DMS53 treated with DMSO at 0.1 percent for 48 hours (cell line): ENCODE measurements around the gene RILPL1.
"Not testable (repeated sequence)": the region's sequence is repeated elsewhere in the genome, so short reads cannot be mapped to it uniquely, and the experiment has no call there.

Experiments used
- DNase-seq: peaks from one replicate; lab custom pipeline; 2025; ENCODE audit not compliant: unreplicated experiment; lab: John Stamatoyannopoulos, UW

Gene RILPL1

DNA sequence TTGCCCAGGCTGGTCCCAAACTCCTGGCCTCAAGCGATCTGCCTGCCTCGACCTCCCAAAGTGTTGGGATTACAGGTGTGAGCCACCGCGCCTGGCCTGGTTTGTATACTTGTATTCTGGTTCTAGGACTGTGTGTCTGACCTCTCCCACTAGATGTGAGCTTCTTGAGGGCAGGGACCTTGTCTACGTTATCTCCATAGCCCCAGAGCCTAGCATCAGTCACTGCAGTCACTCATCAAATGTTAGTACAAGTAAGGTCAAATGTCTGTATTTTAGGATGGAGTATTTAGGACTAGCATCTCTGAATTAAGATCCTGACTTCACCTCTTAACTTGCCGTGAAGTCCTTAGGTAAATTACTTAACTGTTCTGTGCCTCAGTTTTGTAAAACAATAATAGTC is 99.9 kb downstream of the RILPL1 start:
- DNase-seq = no peak

DNA sequence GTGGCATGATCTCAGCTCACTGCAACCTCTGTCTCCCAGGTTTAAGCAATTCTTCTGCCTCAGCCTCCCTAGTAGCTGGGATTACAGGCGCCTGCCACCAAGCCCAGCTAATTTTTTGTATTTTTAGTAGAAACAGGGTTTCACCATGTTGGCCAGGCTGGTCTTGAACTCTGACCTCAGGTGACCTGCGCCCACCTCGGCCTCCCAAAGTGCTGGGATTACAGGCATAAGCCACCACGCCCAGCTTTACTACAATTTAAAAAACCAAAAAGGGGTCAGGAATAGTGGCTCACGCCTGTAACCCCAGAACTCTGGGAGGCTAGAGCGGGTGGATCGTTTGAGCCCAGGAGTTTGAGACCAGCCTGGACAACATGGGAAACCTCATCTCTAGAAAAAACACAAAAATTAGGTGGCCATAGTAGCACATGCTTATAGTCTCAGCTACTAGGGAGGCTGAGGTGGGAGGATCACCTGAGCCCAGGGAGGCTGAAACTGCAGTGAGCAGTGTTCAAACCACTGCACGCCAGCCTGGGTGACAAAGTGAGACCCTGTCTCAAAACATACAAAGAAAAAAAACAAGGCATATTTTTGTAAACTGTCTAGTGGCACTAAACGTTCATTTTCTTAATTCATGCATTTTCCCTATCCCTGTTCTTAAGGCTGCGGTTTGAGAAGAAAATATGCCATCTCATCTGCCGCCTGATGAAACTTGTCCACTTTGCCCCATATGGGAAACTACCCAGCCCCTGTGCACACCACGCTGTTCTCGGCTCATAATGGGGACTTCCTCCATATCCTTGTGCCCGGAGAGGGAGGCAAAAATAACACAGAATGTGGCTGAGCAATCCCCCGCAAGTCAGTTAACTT is 101.3 kb downstream of the RILPL1 start:
- not testable (repeated sequence) for DNase-seq

- not testable (repeated sequence) for DNase-seq
These were observed 104.4 kb downstream of the RILPL1 start for GRCh38 chr12:123429101-123429500.

GRCh38 chr12:123428591-123428990 is 104.9 kb downstream of the RILPL1 start:
- no peak for DNase-seq

- no peak for DNase-seq
These were observed 106.3 kb downstream of the RILPL1 start for GRCh38 chr12:123427036-123427769.

DNA sequence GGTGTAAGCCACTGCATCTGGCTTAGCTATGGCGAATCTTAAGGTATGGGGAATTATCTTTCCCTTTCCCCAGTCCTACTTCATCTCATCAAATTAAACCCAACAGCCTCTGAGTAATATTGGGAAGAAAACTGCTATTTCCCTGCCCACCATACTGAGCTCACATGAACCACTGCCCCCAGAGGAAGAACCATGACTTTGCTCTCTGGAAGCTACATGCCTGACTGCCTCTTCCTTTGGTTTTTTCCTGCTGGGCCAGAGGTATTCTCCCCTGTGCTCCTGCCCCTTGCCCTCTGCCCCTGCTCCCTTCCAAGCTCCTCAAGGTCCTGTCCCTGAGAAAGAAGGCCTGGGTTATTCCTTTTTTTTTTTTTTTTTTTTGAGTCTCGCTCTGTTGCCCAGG is 112.2 kb downstream of the RILPL1 start:
- DNase-seq = no peak
